HG02938 (cell line): ENCODE data around the gene SYTL3.
"Not testable (repeated sequence)": the region's sequence is repeated elsewhere in the genome, so short reads cannot be mapped to it uniquely, and the experiment has no call there.

Source experiments
- ATAC-seq: cut with Tn5 transposase; IDR thresholded peaks from one replicate; pipeline ENCODE4 v1.9.1; 2021; ENCODE audit warnings: mild to moderate bottlenecking, moderate library complexity; ENCODE audit not compliant: unreplicated experiment

SYTL3 gene

DNA sequence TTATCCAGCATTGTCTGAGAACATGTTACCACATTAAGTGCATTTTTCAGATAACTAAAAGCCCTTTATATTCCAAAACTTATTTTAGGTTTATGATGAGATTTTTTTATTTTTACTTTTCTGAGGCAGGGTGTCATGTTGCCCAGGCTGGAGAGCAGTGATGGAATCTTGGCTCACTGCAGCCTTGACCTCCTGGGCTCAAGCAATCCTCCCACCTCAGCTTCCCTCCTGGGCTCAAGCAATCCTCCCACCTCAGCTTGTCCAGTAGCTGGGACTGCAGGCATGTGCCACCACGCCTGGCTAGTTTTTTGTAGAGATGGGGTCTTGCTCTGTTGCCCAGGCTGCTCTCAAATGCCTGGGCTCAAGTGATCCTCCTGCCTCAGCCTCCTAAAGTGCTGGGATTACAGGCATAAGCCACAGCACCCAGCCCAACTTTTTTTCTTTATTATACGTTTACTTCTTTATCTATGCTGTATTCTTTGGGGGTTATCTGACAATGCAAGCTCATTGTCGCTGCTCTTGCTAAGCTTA is 11.5 kb upstream of the SYTL3 start:
- ATAC-seq = no peak

DNA sequence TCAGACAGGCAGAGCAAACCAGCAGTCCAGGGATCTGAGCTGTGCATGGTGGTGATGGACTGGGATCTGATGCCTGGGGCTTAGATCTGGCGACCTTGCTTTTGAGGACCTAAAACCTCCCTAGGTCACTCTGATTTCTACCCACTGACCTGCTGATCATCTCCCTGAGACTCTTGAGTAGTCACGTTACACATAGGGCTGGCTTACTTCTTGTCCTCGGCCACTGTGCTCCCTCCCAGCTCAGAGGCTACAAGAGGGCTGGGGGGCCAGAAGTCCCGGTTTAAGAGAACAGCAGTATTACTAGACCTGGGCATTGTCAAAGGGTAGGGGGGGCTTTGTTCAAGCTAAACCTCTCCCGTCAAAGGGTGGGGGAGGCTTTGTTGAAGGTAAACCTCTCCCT is 10.8 kb upstream of the SYTL3 start:
- no peak for ATAC-seq

DNA sequence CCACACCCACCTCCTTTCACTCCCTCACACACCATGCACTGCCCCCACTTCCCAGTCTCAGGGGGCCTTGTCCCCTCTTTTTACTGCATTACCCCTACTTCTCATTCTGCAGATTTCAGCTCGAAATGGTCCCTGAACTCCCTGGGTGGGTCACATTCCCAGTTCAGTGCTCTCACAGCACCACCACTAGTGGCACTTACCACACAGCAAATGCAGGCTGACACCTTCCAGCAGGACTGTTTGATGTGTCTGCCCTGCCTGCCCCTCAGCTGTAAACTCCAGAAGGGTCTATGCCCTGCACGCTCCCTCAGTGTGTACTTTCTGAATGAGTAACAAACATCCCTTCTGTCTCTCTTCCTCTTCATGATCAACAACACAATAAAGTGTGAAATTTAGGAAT is 9.3 kb upstream of the SYTL3 start:
- ATAC-seq = no peak

DNA sequence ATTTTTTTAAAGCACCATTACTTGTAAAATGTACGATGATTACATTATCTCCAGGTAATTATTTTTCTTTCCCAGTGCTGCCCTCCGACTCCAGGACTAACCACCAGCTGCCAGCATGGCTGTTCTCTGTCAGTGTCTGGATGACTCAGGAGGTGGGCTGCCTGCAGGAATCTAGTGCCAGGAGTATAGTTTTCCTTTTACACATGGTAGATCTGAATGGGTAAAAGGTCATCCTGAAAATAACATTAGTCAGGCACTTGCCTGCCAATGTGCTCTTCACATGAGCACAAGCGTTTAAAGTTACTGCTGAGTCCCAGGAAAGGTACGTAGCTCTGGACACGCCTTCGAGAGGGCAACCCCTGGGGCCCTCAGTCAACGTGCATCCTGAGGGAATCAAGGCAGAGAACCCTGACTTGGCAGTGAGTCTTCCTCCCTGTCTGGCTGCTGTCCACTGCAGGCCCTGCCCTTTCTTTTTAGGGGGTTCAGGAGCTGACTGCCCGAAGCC is 7.7 kb upstream of the SYTL3 start:
- ATAC-seq = no peak

DNA sequence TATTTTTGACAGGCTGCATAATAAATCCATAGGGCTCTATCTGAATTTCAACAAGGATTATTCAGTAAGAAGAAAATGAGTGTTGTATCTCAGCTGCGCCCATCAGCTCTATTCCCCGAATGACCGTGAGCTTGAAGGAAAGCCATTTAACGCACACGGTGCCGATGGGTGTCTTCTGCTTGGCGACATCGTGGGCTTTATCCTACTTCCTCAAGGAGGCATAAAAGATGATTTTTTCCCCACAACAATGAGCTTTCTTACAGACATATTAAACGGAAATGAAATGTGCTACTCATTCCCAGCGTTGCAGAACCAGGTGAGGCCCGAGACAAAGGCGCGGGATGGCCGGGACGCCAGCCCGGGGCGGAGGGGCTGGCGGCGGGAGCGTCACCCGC is 6.0 kb upstream of the SYTL3 start:
- no peak for ATAC-seq

DNA sequence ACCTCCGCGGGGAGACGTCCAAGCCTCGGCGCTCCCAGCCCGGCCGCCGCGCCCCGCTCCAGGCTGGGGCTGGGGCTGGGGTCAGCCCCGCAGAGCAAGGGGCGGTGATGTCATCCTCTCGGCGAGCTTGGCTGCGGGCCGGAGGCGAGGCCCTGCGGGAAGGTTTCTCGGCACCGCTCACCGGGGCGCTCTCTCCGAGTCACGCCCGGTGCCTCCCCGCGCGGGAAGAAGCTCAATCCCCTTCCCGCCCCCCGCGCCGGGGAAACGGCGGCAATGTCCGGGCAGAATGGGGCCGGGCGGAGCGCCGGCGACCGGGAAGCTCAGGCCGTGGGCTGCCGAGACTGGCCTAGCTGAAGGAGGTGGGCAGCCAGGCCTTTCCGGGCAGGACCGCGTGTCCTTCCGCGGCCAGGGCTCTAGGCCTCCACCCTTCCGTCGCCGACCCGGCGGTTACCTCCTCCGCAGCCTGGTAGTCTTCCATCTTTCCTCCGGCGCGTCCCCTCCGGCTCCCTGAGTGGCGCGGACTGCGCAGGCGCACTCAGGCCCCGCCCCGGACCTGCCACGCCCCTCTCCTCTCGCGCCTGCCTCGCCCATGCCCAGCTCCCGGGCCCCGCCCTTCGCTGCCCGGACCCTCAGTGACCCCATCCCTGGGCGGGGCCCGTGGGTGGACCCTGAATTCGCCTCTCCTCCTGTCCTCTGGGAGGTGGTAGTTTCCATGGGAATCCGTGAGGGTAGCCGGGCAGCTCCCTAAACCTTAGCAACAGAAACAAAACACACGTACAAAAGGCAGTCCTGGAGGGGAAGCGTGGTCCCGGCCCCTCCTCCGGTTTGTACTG is 5.4 kb upstream of the SYTL3 start, which contains the start of gene DYNLT1:
TSS of gene DYNLT1 (minus strand) at position 513 of the 833 bp plus-strand sequence. CDS start at position 478, 35 bp downstream.
- peak; percentile 45 for ATAC-seq

DNA sequence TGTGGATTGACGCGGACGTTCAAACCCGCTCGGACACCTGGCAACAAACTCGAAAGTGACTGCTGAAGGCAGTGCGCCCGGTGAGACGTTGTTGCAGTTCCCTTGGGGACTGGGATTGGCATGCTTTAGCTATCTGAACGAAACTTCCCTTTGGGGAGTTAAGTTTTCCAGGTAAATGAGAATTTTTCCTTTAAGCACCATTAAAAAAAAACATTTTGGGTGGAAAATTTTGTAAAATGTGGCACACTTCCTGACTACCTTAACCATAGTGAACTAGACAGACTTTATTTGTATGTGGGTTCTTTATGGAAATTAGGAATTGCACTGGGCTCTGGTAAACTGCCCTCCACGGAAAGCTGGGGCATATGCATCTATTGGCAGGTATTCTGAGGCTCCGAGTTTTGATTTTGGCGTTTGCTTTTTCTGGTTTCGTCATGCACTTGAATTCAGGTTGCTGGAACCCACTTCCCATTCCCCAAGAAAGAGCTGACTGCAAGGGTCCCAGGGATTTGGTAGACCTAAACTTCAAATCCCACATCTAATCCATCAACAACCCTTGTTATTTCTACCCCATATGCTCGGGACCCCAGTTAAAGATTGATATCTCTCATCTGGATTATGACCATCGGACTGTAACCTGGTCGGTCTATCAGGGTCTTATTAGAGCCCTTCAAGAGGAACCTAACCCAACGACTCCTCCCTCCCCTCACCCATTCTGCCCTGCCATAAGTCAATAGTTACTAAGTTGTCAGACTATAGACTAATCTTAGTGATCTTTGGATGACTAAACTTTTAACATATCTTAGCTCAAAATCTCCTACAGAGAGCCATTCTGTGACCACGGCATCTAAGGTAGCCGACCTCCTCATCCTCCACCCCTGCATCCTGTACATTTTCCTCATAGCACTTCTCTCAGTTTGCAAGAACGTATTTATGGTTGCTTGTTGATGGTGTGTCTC is 4.5 kb upstream of the SYTL3 start:
- ATAC-seq = no peak

DNA sequence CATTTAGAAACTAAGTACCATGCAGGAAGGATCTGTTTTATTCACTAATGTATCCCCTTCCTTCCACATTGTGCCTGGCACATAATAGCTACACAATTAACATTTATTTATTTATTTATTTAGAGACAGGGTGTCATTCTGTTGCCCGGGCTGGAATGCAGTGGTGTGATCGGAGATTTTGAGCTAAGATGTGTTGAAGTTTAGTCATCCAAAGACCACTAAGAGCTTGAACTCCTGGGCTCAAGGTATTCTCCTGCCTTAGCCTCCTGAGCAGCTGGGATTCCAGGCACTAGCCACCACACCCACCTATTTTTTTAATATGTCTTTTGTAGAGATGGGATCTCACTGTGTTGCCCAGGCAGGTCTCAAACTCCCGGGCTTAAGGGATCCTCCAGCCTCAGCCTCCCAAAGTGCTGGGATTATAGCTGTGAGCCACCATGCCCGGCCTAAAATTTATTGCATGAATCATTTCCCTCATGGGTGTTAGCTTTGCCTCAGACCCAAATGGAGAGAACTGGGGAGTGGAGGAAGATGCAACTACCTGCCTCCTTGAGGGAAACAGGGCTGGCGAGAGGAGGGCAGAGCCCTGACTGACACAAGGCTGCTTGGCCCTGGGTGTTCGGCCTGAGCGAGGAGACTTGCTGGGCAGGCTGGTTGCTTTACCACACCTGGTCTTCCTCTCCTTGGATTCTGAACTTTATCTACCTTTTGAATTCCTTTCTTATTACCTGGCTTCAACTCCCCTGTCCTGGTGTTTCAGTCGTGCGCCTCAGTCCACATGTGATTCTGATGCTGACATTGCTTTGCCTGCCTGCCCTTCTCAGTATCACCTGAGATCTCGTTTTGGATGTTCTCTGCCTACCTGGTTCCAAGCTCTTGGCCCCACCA is 3.6 kb upstream of the SYTL3 start:
- ATAC-seq = no peak

DNA sequence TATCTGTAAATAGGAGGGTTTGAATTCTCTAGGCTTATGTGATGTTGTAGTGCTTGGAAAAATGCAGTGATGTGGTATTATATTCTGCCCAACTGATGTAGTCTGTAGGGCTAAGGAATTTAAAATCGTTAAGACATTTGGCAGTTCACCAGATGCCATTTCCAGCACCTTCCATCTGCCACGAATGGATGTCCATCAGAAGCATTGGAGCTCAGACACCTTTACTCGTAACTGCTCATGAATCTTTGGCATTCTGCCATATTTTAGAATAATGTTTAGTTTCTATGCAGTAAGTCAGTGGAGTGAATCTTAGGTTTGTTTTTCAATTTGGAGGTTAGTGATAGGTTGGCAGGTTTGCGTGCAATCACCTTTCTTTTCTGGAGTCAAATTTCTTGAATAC is 2.4 kb upstream of the SYTL3 start:
- no peak for ATAC-seq

DNA sequence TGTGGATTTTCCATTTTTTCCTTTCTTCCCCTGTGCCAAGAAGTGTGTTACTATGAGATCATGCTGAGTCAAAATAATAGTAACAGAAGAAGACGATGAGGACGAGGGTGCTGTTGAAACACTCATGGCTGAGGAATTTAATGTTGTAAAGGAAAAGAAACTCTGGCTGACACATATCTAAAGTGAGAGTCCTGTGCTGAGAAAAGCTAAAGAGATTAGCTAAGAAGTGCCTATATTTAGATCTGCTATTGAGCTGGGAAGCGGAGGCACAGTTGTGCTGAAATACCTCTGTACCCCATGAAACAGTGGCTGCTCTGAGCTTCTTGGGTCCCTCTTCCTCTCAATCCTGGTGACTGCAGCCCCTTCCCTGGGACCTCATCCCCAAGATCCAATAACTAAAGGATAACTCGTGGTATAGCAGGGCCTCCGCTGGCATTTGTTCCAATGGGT is 1.1 kb upstream of the SYTL3 start:
- ATAC-seq = peak; percentile 32

DNA sequence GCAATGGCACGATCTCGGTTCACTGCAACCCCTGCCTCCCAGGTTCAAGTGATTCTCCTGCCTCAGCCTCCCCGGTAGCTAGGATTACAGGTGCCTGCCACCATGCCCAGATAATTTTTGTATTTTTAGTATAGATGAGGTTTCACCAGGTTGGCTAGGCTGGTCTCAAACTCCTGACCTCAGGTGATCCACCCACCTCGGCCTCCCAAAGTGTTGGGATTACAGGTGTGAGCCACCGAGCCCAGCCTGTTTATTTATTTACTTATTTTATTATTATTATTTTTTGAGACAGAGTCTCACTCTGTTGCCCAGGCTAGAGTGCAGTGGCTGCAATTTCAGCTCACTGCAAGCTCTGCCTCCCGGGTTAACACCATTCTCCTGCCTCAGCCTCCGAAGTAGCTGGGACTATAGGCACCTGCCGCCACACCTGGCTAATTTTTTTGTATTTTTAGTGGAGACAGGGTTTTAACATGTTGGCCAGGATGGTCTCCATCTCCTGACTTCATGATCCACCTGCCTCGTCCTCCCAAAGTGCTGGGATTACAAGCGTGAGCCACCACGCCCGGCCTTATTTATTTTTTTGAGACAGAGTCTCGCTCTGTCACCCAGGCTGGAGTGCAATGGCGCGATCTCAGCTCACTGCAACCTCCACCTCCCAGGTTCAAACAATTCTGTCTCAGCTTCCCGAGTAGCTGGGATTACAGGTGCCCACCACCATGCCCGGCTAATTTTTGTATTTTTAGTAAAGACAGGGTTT is 2.3 kb downstream of the SYTL3 start:
- ATAC-seq = not testable (repeated sequence)

DNA sequence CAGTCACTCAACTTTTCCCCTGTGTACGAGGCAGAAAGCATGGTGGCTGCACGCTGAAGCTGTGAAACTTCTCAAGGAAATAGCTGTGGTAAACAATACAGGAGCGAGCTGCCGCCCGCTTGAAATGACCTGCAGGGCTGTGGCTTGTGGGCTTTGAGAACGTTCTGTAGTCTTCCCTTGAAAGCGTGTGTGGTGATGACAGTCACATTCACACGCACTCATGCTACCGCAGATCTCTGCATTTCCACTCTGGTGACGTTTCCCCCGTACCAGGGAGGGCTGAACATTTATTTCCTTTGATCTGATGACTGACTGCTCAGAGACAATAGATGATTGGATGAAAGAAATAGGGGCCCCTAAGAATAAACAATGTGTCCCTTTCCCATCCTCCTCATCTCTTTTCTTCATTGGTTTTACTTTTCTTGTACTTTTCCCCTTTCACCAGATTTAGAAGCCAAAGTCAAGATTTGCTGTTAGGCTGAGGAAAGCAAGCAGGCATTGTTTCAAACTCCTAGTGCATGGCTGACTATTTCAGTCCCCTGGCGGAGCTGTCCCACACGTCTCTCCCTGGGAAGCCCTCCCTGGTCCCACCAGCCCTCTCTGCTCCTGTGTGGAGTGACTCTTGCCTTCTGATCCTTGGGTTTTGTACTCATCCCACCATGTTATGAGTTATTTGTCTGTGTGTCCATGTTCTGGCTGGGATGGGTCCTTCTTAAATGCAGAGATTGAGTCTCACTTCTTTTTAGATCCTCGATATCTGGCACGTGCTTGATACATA is 3.9 kb downstream of the SYTL3 start:
- peak; percentile 39 for ATAC-seq

DNA sequence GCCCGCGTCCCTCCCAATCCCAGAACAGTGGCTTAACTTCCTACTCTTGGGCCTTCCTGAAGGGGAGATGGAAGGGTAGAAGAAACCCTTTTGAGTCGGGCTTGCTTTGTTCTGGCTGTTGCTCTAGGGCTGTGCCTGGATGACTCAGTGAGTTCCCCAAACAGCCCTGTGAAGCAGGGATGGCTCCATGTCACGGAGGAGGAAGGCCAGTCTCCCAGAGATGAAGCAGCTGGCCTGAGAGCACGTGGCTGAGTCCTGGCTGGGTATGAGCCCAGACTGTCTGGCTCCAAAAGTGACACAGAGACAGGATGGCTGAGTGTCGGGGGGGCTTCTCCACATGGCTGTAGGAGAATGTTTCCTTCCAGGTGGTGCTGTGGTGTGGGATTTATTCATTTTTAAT is 4.6 kb downstream of the SYTL3 start:
- no peak for ATAC-seq

DNA sequence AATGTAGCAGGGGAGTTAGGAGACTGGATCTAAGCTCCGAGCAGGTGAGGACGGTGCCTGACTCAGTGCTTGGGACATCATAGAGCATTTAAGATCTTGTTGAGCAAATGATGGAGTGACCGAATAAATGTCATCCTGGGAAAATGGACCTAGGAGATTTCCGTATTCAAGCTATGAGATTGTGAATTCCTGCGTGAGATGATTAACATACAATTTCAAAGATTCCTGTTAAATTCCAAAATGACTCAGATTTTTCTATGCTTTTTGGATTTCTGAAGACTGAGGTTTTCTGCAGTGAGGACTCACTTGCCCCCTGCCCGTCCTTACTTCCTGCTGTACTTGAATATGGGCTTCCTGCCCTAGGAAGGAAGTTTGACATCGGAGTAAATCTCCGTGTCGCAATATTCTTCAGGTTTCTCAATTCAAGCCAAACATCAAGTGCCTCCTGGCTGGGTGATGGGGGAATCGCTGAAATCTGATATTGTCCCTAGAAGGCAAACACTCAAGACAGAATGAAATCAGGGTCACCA is 5.2 kb downstream of the SYTL3 start:
- no peak for ATAC-seq

DNA sequence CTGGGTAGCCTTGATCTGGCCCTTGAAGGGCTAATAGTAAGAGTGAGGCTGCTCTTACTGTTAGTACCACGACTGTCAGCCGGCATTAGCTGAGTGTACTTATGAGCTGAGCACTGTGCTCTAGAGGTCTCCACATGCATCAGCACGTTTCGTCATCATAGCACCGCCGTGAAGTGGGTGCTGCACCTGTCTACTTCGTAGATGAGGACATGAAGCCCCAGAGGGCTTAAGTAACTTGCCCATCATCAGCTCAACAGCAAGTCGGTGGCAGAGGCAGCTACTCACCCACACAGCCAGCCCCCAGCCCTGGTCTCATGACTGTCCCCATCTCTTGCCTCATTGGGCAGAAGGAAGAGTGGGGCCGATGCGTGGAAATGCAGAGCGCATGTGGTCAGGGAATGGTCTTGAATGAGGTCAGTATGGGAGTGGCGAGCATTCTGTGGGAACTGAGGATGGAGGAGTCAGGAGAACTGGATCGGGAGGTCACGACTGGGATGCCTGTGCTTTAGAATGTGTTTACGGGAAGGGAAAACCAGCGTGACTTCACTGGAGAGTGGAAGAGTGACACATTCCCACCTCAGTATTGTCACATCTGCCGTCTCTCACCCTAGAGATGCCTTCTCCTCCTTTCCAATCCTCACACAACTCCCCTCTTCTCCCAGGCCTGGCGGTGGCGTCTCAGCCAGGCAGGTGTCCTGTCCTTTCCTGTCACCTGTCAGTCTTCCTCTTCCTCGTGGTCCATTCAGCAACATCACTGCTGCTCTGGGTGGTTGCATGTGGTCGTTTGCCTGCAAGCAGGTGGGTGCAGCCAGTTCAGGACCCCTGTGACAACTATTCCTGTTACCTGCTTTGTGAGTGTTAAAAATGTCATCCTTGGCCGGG is 6.0 kb downstream of the SYTL3 start:
- ATAC-seq = no peak

DNA sequence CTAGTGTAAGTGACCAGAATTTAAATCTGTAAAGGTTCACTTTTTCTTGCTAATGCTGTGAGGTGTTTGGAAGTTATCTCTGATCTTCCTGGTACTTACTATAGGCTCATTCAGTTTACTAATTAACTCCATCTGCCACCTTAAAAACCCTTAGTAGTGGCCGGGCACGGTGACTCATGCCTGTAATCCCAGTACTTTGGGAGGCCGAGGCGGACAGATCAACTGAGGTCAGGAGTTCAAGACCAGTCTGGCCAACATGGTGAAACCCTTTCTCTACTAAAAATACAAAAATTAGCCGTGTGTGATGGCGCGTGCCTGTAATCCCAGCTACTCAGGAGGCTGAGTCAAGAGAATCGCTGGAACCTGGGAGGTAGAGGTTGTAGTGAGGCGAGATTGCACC is 7.1 kb downstream of the SYTL3 start:
- not testable (repeated sequence) for ATAC-seq

DNA sequence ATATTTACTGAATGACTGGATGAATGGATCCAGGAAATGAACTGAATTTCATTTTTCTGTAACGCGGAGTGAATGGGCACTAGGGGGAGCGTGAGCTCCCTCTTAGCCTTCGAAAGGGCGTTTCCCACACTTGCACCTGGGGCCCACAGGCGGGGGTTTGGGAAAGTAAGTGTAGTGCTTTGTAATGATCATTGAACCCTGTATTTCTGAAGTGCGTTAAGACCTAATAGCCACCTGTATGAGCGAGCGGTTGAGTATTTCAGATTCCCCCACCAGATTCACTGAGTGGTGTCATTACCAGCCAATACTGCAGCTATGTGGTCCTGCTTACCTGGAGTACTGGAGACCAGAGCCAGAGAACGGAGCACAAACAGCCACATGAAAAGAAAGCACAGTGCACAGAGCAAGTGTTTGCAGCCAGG is 10.5 kb downstream of the SYTL3 start:
- ATAC-seq = no peak
